ELF-1 (cell line): ENCODE results near the gene RNF114.
"Not testable (repeated sequence)": the region's sequence is repeated elsewhere in the genome, so short reads cannot be mapped to it uniquely, and the experiment has no call there.

Source experiments
- DNase-seq: peaks from one replicate; pipeline ENCODE4 v3.0.0-alpha.2; 2016; ENCODE audit warnings: low read depth, low spot score

RNF114 gene

GRCh38 chr20:49936153-49937026, at the start of gene RNF114:
Gene RNF114 (plus strand): TSS chr20:49936397. CDS start chr20:49936413, 16 bp downstream.
- peak; percentile 79 for DNase-seq

DNA sequence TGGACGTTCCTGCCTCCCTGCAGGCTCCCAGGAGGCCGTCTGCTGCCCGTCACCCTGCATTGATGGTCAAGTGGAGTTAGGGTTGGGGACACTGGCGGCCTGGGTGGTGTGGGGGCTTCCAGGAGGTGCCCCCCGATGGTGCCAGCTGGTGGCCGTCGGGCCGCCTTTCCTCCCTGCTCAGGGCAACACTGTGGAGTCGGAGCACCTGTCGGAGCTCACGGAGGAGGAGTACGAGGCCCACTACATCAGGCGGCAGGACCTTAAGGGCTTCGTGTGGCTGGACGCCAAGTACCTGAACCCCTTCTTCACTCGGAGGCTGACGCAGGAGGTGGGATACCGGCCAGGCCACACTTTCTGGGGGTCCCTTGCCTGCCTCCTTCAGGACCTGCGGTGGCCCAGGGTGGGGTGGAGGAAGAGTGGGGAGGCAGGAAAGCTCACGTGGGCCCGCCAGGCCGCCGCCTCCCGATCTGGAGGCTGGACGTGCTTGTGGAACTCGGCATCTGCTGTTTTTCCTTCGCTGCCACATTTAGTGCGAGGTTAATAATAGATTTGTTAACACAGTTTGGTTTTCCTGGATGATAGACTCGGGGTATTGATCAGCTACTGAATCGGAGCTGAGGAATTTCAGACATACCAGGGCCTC, 49.5 kb upstream of the RNF114 start:
- DNase-seq = no peak

GRCh38 chr20:49887251-49888211, 48.7 kb upstream of the RNF114 start:
- peak; percentile 65 for DNase-seq

DNA sequence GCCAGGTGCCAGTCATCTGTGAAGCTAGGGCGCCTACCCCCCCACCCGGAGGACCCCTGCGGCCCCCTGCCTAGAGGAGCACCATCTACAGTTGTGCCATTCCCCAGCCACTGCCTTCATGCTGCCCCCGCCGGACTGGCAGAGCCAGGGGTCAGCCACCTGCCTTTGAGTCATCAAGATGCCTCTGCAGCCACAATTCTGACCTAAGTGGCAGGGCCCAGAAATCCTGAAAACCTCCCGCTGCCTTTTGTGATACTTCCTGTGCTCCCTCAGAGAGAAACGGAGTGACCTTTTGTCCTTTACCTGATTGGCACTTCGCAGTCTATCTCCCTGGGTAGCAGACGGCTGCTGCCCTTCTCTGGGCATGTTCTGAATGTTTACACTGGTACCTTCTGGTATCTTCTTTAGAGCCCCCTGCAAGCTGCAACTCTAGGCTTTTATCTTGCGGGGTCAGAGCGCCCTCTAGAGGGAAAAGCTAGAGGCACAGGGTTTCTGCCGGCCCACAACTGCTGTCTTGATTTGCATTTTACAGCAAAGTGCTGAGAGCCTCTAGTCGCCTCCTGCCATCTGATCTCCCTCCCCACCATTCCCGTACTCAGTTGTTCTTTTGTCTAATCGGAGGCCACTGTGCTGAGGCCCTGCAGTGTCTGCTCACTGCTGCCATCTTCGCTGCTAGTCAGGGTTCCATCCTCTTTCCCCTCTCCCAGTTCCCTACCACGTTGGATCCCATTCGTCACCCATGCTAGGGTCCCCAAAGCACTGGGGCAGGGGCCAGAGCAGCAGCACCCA, 47.8 kb upstream of the RNF114 start:
- peak; percentile 96 for DNase-seq

- no peak for DNase-seq
Observed at GRCh38 chr20:49889001-49889934, 46.9 kb upstream of the RNF114 start.

DNA sequence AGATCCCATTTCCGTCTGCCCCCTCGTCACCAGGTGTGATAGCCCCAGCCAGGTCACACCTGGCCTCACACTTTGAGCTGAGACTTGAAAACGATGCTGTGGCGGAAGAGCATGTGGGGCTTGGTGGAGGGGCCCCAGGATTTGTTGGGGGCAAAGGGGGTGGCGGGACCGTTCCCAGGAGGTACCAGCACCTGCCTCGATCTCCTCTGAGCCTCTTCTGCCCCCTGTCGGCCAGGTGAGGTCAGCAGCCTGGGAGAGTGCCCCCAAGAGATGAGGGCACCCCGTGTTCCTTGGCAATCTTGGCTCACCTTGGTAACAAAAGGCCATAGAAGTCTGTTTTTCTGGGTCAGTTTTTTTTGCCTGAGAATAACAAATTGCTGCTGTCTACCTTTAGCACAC, 46.3 kb upstream of the RNF114 start:
- DNase-seq = no peak

DNA sequence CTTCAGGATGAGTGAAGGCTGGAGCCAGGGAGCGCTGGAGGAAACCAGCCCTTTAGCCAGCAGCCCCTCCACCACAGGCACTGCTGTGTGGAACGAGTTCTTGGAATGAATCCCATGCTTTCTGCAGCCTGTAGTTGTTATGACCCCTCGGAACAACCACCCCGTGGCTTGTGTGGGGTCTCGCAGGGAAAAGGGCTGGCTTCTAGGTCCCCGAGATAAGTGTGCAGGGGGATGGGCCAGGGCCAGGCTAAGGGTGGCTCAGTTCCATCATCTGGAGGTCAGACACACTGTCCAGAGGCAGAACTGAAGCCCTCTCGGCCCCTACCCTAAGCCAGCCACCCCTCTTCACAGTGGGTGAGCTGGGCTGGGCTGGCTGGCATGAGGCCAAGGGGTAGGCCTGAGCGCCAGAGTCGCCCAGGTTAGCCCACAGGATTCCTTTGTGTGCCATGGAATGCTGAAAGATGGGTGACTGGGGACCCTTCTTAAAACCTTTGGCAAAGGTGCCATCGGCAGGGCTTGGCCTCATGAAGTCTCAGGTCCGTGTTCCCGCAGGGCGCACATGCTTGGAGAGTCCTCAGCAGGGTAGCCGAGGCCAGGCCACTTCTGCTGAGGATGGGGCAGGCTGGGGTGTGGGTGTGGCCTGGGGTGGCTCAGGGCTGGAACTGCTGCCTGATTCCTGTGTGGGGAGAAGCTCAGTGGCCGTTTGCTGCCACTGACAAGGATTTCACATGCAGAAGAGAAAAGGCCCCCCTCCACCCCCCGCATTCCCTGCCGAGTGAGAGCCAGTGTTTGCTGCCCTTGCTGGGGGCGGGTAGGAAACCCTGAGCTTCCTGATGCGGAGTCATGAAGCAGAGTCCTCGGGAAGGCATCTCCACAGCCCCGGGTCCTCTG, 45.5 kb upstream of the RNF114 start:
- peak; percentile 47 for DNase-seq

DNA sequence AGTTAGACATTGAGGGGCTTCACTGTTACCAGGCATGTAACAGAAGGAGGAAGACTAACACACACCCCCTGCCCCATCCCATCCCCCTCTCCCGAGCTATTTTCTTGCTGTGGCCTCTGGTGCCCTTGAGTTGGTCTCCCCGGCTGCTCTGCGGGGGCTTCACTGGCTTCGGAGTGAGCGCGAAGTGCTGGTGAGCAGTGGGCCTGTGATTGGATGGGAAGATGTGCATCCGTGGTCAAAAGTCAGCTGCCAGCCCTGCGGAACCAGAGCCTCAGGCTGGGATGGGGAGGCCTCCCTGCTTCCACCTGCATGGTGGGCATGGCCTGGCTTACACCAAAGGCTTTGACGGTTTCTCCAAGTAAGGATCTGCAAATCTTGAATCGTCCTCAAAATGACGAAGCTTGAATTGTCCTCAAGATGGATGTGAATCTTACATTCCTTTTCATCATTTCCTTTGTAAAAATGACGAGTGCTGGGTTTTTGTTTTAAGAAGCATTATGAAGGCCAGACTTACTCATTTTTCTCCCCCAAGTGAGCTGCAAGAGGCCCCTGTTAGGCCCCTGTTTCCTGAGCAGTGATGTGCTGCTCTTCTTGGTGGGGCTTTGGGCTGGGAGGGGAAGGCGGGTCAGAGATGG, 44.6 kb upstream of the RNF114 start:
- no peak for DNase-seq

DNA sequence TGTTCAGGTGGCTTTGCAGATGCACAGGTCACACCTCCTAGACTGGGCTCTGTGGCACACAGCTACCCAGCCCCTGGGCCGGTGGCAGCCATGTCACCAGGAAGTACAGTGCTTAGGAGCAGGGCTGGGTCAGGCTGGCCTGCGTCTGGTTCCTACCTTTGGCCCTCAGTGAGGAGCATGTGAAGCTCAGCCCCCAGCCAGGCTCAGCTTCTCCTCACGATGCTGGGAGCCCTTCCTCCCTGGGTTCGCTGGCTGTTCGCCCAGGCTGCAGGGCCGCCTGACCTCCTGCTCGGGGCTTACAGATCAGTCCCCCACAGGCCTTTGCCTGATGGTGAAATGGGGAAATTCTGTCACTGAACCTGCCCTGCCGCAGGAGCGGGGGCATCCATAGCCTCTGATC, 43.9 kb upstream of the RNF114 start:
- no peak for DNase-seq

- no peak for DNase-seq
Observed at GRCh38 chr20:49892817-49893216, 43.4 kb upstream of the RNF114 start.

DNA sequence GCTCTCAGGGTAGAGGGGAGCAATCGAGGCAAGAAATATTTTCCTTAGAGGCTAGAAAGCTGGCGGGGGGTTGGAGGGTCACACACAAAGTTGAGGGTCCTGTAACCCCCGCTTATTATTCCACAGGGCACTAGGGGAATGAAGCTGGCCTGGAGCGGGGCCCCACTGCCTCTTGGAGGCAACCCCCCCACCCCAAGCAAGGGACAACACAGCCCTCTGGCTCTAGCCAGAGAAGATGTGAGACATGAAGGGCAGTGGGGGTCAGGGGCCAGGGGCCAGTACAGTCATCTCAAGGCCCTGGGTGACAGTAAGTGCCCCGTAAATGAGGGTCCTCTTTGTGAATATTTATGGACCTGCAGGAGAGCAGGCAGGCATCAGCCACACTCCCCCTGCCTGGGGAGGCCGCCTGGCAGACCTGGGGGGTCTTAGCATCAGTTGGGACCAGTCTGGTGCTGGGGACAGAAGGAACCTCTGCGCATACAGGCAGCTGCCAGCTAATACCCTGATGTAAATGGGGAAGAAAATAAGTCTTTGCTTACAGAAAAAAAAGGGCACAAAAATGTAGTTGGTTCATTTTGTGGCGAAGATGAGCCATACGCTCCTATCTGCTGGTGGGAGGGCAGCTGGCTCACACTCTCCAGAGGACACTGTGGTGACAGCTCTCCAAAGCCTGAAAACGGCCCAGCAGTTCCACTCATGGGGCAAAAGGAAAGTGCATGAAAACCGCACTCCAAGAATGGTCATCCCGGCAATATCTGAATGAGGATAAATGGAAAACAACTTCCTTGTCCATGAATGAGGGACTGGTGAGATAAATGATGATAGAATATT, 42.7 kb upstream of the RNF114 start:
- no peak for DNase-seq

DNA sequence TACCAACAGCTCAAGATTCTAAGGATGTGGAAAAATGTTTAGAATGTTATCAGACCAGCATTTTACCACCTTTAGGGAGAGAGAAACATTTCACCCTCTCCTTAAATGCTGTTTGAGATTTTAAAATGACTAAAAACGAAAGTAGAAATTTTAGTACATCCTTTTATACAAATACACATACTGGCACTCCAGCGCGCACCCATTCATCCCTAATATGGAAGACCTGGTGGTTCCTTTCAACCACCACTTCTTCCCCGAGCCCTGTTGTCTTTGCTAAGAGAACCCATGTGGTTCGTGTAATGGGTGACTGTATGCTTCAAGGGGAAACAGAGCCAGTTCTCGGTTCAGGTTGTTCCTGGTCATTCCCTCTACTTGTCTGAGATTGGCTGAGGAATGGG, 42.1 kb upstream of the RNF114 start:
- DNase-seq = no peak

- DNase-seq = not testable (repeated sequence)
Observed at GRCh38 chr20:49895474-49896093, 40.6 kb upstream of the RNF114 start.

DNA sequence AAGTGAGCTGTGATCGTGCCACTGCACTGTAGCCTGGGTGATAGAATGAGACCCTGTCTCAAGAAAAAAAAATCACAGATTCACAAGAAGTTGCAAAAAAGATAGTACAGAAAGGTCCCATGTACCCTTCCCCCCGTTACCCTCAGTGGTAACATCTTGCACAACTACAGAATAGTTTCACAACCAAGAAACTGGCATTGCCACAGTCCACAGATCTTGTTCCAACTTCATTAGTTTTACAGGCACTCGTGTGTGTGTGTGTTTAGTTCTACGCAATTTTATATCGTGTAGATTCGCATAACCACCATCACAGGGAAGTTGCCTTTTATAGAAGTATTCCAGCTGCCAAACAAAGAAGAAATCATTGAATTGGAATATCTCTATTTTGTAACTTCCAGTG, 40.0 kb upstream of the RNF114 start:
- DNase-seq = no peak

DNA sequence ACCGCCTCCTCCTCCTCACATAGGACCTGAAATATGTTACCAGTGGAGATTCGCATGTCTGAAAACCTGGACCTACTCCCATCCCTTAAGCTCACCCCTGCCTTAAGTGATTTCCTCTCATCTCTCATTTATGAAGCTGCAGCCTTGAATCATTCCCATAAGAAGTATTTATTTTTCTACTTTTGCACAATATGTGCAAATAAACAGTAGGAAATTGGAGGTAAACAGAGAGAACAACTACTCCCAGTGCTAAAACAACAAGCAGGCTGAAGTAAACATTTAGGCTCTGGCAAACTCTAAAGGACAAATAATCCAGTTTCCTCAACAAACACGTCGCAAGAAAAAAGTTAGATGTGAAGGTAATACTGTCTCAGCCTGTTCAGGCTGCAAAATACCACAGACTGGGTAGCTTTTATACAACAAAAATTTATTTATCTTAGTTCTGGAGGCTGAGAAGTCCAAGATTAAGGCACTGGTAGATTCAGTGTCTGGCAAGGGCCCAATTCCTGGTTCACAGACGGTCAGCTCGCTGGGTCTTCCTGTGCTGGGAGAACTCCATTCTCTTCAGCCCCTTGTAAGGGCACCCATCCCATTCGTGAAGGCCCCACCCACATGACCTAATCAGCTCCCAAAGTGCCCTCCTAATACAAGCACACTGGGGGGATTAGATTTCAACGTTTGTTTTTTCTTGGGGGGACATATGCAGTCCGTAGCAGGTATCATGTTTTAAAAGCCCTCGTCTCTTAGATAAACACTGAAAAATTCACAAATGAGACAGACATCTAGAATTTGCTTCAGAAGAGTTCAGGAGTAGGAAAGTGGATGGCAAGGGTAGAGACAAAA, 36.4 kb upstream of the RNF114 start:
- no peak for DNase-seq

GRCh38 chr20:49901588-49901987, 34.6 kb upstream of the RNF114 start:
- no peak for DNase-seq
